Panc1 (cell line): Measurements from ENCODE around the gene TERB1. TPM values are rescaled to one million over a fixed set of nuclear protein-coding genes. Genes with fewer than 3 reads are reported as not detected.

ENCODE experiments used
- ATAC-seq: fragments of 200-7000 bp; cut with Tn5 transposase; 2 replicates; pipeline ENCODE4 v1.9.1; 2020; ENCODE audit warnings: mild to moderate bottlenecking, moderate library complexity
- BruUV-seq: library from RNA; stranded (reverse); fragments of 400-500 nt; replicated peaks from 2 replicates; lab custom pipeline; 2021; lab: Mats Ljungman, UMichigan
- CTCF ChIA-PET: fragments of 300-600 bp; sonication (Branson Sonifier 250); formaldehyde crosslinking; loops from one replicate; lab custom pipeline; 2022; ENCODE audit warnings: antibody characterized with exemption; lab: Charles Lee
- POLR2A ChIA-PET: fragments of 300-600 bp; sonication (Branson Sonifier 250); formaldehyde crosslinking; loops from one replicate; lab custom pipeline; 2022; ENCODE audit warnings: antibody characterized with exemption; lab: Charles Lee
- DNase-seq: peaks from one replicate; pipeline ENCODE4 v3.0.0-alpha.2; 2010; ENCODE audit warnings: low read depth, low spot score
- H3K27ac ChIP-seq: 2 replicates; pipeline ENCODE4 v1.5.1; 2011; ENCODE audit warnings: mild to moderate bottlenecking, low read length, inconsistent platforms
- H3K27me3 ChIP-seq: fragments of 200-500 bp; sonication (Bioruptor generic); 2 replicates; pipeline ENCODE4 v1.6.0; 2014; ENCODE audit warnings: low read length, inconsistent platforms; ENCODE audit not compliant: control insufficient read depth, insufficient read depth
- H3K36me3 ChIP-seq: fragments of 200-500 bp; sonication (Bioruptor generic); 2 replicates; pipeline ENCODE4 v1.5.1; 2014; ENCODE audit warnings: inconsistent platforms, mild to moderate bottlenecking, low read length, moderate library complexity; ENCODE audit not compliant: control insufficient read depth, insufficient read depth
- H3K4me1 ChIP-seq: 2 replicates; pipeline ENCODE4 v1.5.1; 2011; ENCODE audit warnings: inconsistent platforms, mild to moderate bottlenecking, low read length, moderate library complexity; ENCODE audit not compliant: control insufficient read depth, insufficient read depth
- H3K4me3 ChIP-seq, 2 experiments: 2 replicates each; pipeline ENCODE4 v1.5.1; 2011 to 2012; ENCODE audit warnings: low read depth in 2 of 2, low read length in 2 of 2, mild to moderate bottlenecking in 2 of 2, inconsistent platforms in 1 of 2, moderate library complexity in 1 of 2
- H3K9me3 ChIP-seq: fragments of 200-500 bp; sonication (Bioruptor generic); 2 replicates; pipeline ENCODE4 v1.5.1; 2014; ENCODE audit warnings: low read depth, mild to moderate bottlenecking, inconsistent platforms, low read length, moderate library complexity; ENCODE audit not compliant: control insufficient read depth, insufficient read depth
- CTCF ChIP-seq: fragments of 450-650 bp; IDR thresholded peaks from 2 replicates; pipeline ENCODE4 v1.5.1; 2017; ENCODE audit warnings: mild to moderate bottlenecking
- POLR2AphosphoS5 ChIP-seq: IDR thresholded peaks from 2 replicates; pipeline ENCODE4 v1.6.1; 2012; ENCODE audit warnings: mild to moderate bottlenecking, low read depth, low read length, moderate library complexity
- REST ChIP-seq, 2 experiments: IDR thresholded peaks; 2 replicates each; pipeline ENCODE4 v1.6.1; 2011 to 2012; ENCODE audit warnings: low read depth in 2 of 2, control low read depth in 1 of 2, low read length in 1 of 2, mild to moderate bottlenecking in 1 of 2, moderate library complexity in 1 of 2; ENCODE audit not compliant: insufficient read depth in 1 of 2
- SIN3A ChIP-seq: IDR thresholded peaks from 2 replicates; pipeline ENCODE4 v1.6.1; 2012; ENCODE audit warnings: low read depth, mild to moderate bottlenecking, low read length, moderate library complexity, borderline replicate concordance; ENCODE audit not compliant: insufficient read depth
- TCF7L2 ChIP-seq: IDR thresholded peaks from 2 replicates; pipeline ENCODE4 v1.6.1; 2011; ENCODE audit warnings: mild to moderate bottlenecking, low read depth, low read length, inconsistent platforms
- in situ Hi-C: cut with HindIII; loops from 2 replicates; pipeline ENCODE4 v1.10.0; 2016; ENCODE audit warnings: low sequenced_read_pairs, low pct_unique_long_range_greater_than_20kb
- intact Hi-C: fragments of 100-400 bp; cut with micrococcal nuclease; formaldehyde crosslinking; loops from one replicate; pipeline ENCODE4 v1.10.0; 2022; ENCODE audit not compliant: unreplicated experiment
- total RNA-seq: library from RNA; stranded (reverse); gene quantifications from one replicate; pipeline ENCODE4 v1.2.1, GENCODE V29; 2021; ENCODE audit not compliant: unreplicated experiment

The TERB1 gene
- total RNA-seq, 1 experiment from 2014 or later = not detected

- DNase-seq (no peak), ATAC-seq (peak; percentile 67)
- intact Hi-C loops (no loop called here), in situ Hi-C loops (no loop called here)
- CTCF ChIA-PET = interaction anchor here (1.5 kb wide), 1 partner anchor 24 kb away, joined by 6 read pairs; no protein-coding TSS in a partner anchor
- H3K9me3 ChIP-seq = no peaks in the 10 kb centered on the region
- TF ChIP-seq REST (IDR thresholded peaks at IDR 0.05; ENCODE audit: insufficient read depth in 1 of 2, low read depth in 2 of 2, low read length in 1 of 2) (no peak), POLR2AphosphoS5 (no peak), CTCF (no peak), SIN3A (no peak), TCF7L2 (no peak)
- peak within 1 kb of the TSS; percentile 37 to 41 for H3K4me3 ChIP-seq
- H3K27ac ChIP-seq = no peak within 1 kb of the TSS
- POLR2A ChIA-PET = no interaction called here
- H3K36me3 ChIP-seq = no peaks in the 10 kb centered on the region
- BruUV-seq = no TSS peak
- H3K4me1 ChIP-seq = no peaks in the 10 kb centered on the region
- no peaks in the 10 kb centered on the region; the same call in 1 of the 2 replicates for H3K27me3 ChIP-seq
Measured at GRCh38 chr16:66844342-66845079, 43.1 kb upstream of the TERB1 start, which contains the start of gene CA7. CA7 (plus strand) TSS chr16:66844414; CDS start chr16:66844488, 74 bp downstream.

- ATAC-seq (no peak), DNase-seq (no peak)
- Histone ChIP-seq H3K4me3 (peak overlapping the region in 1 of 2 experiments; percentile 37; a peak in 1 of 4 replicates), H3K36me3 (no peaks in the 10 kb centered on the region), H3K27me3 (no peaks in the 10 kb centered on the region; the same call in 1 of the 2 replicates), H3K4me1 (no peaks in the 10 kb centered on the region), H3K9me3 (no peaks in the 10 kb centered on the region), H3K27ac (no peak overlapping the region)
- ChIA-PET POLR2A (no interaction called here), CTCF (interaction anchor here (1.5 kb wide), 1 partner anchor 24 kb away, joined by 6 read pairs; no protein-coding TSS in a partner anchor)
- TF ChIP-seq CTCF = no peak
- no peak for TF ChIP-seq TCF7L2
- TF ChIP-seq SIN3A = no peak
- TF ChIP-seq REST (IDR thresholded peaks at IDR 0.05; ENCODE audit: insufficient read depth in 1 of 2, low read depth in 2 of 2, low read length in 1 of 2) = no peak
- TF ChIP-seq POLR2AphosphoS5 = no peak
- intact Hi-C loops (no loop called here), in situ Hi-C loops (no loop called here)
- no TSS peak for BruUV-seq
Measured at GRCh38 chr16:66844009-66844341, 42.6 kb upstream of the TERB1 start.
